ENCODE results near the gene DSTN. TPM values are rescaled to one million over a fixed set of nuclear protein-coding genes. Genes with fewer than 3 reads are reported as not detected.

Gene DSTN
- total RNA-seq, 1 experiment from 2014 or later, result 412 TPM

- no peaks in the 10 kb centered on the region for H3K27me3 ChIP-seq (ENCODE audit: control insufficient read depth, insufficient read depth, low read length)
- DNase-seq (ENCODE audit: low read depth, low spot score), result no peak
- ChIA-PET CTCF (no interaction called here), POLR2A (interaction anchor here (0.6 kb wide), 2 partner anchors 34 to 89 kb away, joined by 3 to 13 read pairs; no protein-coding TSS in a partner anchor)
- no peak for TF ChIP-seq POLR2AphosphoS5 (IDR thresholded peaks at IDR 0.05; ENCODE audit: low read depth, low read length)
- no peak for TF ChIP-seq TCF7L2 (IDR thresholded peaks at IDR 0.05; ENCODE audit: low read depth, low read length)
- no peak for TF ChIP-seq CTCF (IDR thresholded peaks at IDR 0.05)
- TF ChIP-seq REST (IDR thresholded peaks at IDR 0.05; ENCODE audit: insufficient read depth in 1 of 2, low read depth in 2 of 2, low read length in 1 of 2), result no peak
- no peak for TF ChIP-seq SIN3A (IDR thresholded peaks at IDR 0.05; ENCODE audit: borderline replicate concordance, insufficient read depth, low read depth, low read length)
- H3K27ac ChIP-seq (ENCODE audit: low read length), result peak overlapping the region; percentile 75
- peaks cover 79% of the 10 kb centered on the region for H3K4me1 ChIP-seq (ENCODE audit: control insufficient read depth, insufficient read depth, low read length)
- in situ Hi-C loops (cut with HindIII; ENCODE audit: low pct_unique_long_range_greater_than_20kb, low sequenced_read_pairs), result no loop called here
- no peaks in the 10 kb centered on the region for H3K36me3 ChIP-seq (ENCODE audit: control insufficient read depth, insufficient read depth, low read length)
- H3K4me3 ChIP-seq (ENCODE audit: low read depth in 2 of 2, low read length in 2 of 2), result no peak overlapping the region
- no TSS peak for BruUV-seq (replicated peaks)
- H3K9me3 ChIP-seq (ENCODE audit: control insufficient read depth, insufficient read depth, low read depth, low read length), result no peaks in the 10 kb centered on the region
- intact Hi-C loops (cut with micrococcal nuclease; ENCODE audit: unreplicated experiment), result no loop called here
- no peak for ATAC-seq
These were observed 77.8 kb downstream of the DSTN start for GRCh38 chr20:17647391-17648314.

GRCh38 chr20:17648315-17648646, 78.4 kb downstream of the DSTN start:
- ChIA-PET POLR2A (interaction anchor here (0.6 kb wide), 2 partner anchors 27 to 33 kb away, joined by 4 to 13 read pairs; no protein-coding TSS in a partner anchor), CTCF (no interaction called here)
- ATAC-seq (no peak), DNase-seq (ENCODE audit: low read depth, low spot score) (no peak)
- Histone ChIP-seq H3K27me3 (ENCODE audit: control insufficient read depth, insufficient read depth, low read length) (no peaks in the 10 kb centered on the region), H3K4me1 (ENCODE audit: control insufficient read depth, insufficient read depth, low read length) (peaks cover 79% of the 10 kb centered on the region), H3K36me3 (ENCODE audit: control insufficient read depth, insufficient read depth, low read length) (no peaks in the 10 kb centered on the region), H3K4me3 (ENCODE audit: low read depth in 2 of 2, low read length in 2 of 2) (no peak overlapping the region), H3K27ac (ENCODE audit: low read length) (peak overlapping the region; percentile 75; the same call in 1 of the 2 replicates), H3K9me3 (ENCODE audit: control insufficient read depth, insufficient read depth, low read depth, low read length) (no peaks in the 10 kb centered on the region)
- TSS peak; percentile 32 for BruUV-seq (replicated peaks)
- in situ Hi-C loops (cut with HindIII; ENCODE audit: low pct_unique_long_range_greater_than_20kb, low sequenced_read_pairs) (no loop called here), intact Hi-C loops (cut with micrococcal nuclease; ENCODE audit: unreplicated experiment) (no loop called here)
- TF ChIP-seq SIN3A (IDR thresholded peaks at IDR 0.05; ENCODE audit: borderline replicate concordance, insufficient read depth, low read depth, low read length), result no peak
- TF ChIP-seq POLR2AphosphoS5 (IDR thresholded peaks at IDR 0.05; ENCODE audit: low read depth, low read length), result no peak
- TF ChIP-seq CTCF (IDR thresholded peaks at IDR 0.05), result no peak
- no peak for TF ChIP-seq TCF7L2 (IDR thresholded peaks at IDR 0.05; ENCODE audit: low read depth, low read length)
- no peak for TF ChIP-seq REST (IDR thresholded peaks at IDR 0.05; ENCODE audit: insufficient read depth in 1 of 2, low read depth in 2 of 2, low read length in 1 of 2)

All from Panc1 (cell line).